ENCODE measurements around the gene SPATA18. TPM values are rescaled to one million over a fixed set of nuclear protein-coding genes. Genes with fewer than 3 reads are reported as not detected.

The SPATA18 gene
- 0.37 TPM in 1 of 2 replicates, not detected in the other for total RNA-seq (2014; rRNA removed; shearing (Covaris generic))

GRCh38 chr4:52051213-52051614, at the start of gene SPATA18:
Gene SPATA18, plus strand, starts transcription at chr4:52051304. Its CDS starts 401 bp downstream, at chr4:52051705.
- in situ Hi-C loops (cut with HindIII; ENCODE audit: low sequenced_read_pairs) = no loop called here
- no peak for DNase-seq (ENCODE audit: low spot score)

GRCh38 chr4:52001616-52002015, 49.5 kb upstream of the SPATA18 start:
- no peak for DNase-seq (ENCODE audit: low spot score)
- in situ Hi-C loops (cut with HindIII; ENCODE audit: low sequenced_read_pairs) = no loop called here

GRCh38 chr4:52004414-52004813, 46.7 kb upstream of the SPATA18 start:
- DNase-seq (ENCODE audit: low spot score) = no peak
- in situ Hi-C loops (cut with HindIII; ENCODE audit: low sequenced_read_pairs) = no loop called here

- in situ Hi-C loops (cut with HindIII; ENCODE audit: low sequenced_read_pairs) = no loop called here
- DNase-seq (ENCODE audit: low spot score) = no peak
Measured at GRCh38 chr4:52005604-52006273, 45.4 kb upstream of the SPATA18 start.

GRCh38 chr4:52006887-52007286, 44.2 kb upstream of the SPATA18 start:
- in situ Hi-C loops (cut with HindIII; ENCODE audit: low sequenced_read_pairs) = no loop called here
- DNase-seq (ENCODE audit: low spot score) = no peak

GRCh38 chr4:52010986-52011385, 40.1 kb upstream of the SPATA18 start:
- in situ Hi-C loops (cut with HindIII; ENCODE audit: low sequenced_read_pairs) = no loop called here
- DNase-seq (ENCODE audit: low spot score) = no peak

GRCh38 chr4:52012651-52013050, 38.5 kb upstream of the SPATA18 start:
- in situ Hi-C loops (cut with HindIII; ENCODE audit: low sequenced_read_pairs) = no loop called here
- no peak for DNase-seq (ENCODE audit: low spot score)

- no peak for DNase-seq (ENCODE audit: low spot score)
- in situ Hi-C loops (cut with HindIII; ENCODE audit: low sequenced_read_pairs) = no loop called here
Measured at GRCh38 chr4:52014903-52015302, 36.2 kb upstream of the SPATA18 start.

GRCh38 chr4:52015366-52015765, 35.7 kb upstream of the SPATA18 start:
- in situ Hi-C loops (cut with HindIII; ENCODE audit: low sequenced_read_pairs) = no loop called here
- DNase-seq (ENCODE audit: low spot score) = no peak

GRCh38 chr4:52016981-52017380, 34.1 kb upstream of the SPATA18 start:
- in situ Hi-C loops (cut with HindIII; ENCODE audit: low sequenced_read_pairs) = no loop called here
- no peak for DNase-seq (ENCODE audit: low spot score)

- DNase-seq (ENCODE audit: low spot score) = no peak
- in situ Hi-C loops (cut with HindIII; ENCODE audit: low sequenced_read_pairs) = no loop called here
Measured at GRCh38 chr4:52017814-52018213, 33.3 kb upstream of the SPATA18 start.

GRCh38 chr4:52019936-52020657, 31.0 kb upstream of the SPATA18 start, which contains the start of gene LRRC66:
Gene LRRC66, minus strand, starts transcription at chr4:52020363. Its CDS starts 2,750 bp downstream, at chr4:52017613.
- no peak for DNase-seq (ENCODE audit: low spot score)

GRCh38 chr4:52028970-52029369, 22.1 kb upstream of the SPATA18 start:
- no peak for DNase-seq (ENCODE audit: low spot score)
- in situ Hi-C loops (cut with HindIII; ENCODE audit: low sequenced_read_pairs) = no loop called here

More at GRCh38 chr4:52019936-52020657, 31.0 kb upstream of the SPATA18 start, which contains the start of gene LRRC66:
- in situ Hi-C loops (cut with HindIII; ENCODE audit: low sequenced_read_pairs) = no loop called here

- DNase-seq (ENCODE audit: low spot score) = no peak
- in situ Hi-C loops (cut with HindIII; ENCODE audit: low sequenced_read_pairs) = no loop called here
Measured at GRCh38 chr4:52032005-52032404, 19.1 kb upstream of the SPATA18 start.

GRCh38 chr4:52035190-52035589, 15.9 kb upstream of the SPATA18 start:
- DNase-seq (ENCODE audit: low spot score) = no peak
- in situ Hi-C loops (cut with HindIII; ENCODE audit: low sequenced_read_pairs) = no loop called here

GRCh38 chr4:52036886-52037530, 14.1 kb upstream of the SPATA18 start:
- in situ Hi-C loops (cut with HindIII; ENCODE audit: low sequenced_read_pairs) = no loop called here
- DNase-seq (ENCODE audit: low spot score) = peak; percentile 14

- in situ Hi-C loops (cut with HindIII; ENCODE audit: low sequenced_read_pairs) = no loop called here
- DNase-seq (ENCODE audit: low spot score) = peak; percentile 76
Measured at GRCh38 chr4:52037689-52038102, 13.4 kb upstream of the SPATA18 start.

GRCh38 chr4:52038103-52038912, 12.8 kb upstream of the SPATA18 start, which contains the start of gene SGCB:
Gene SGCB, minus strand, starts transcription at chr4:52038299. Its CDS starts 40 bp downstream, at chr4:52038259.
- in situ Hi-C loops (cut with HindIII; ENCODE audit: low sequenced_read_pairs) = no loop called here
- DNase-seq (ENCODE audit: low spot score) = peak; percentile 78

- no peak for DNase-seq (ENCODE audit: low spot score)
- in situ Hi-C loops (cut with HindIII; ENCODE audit: low sequenced_read_pairs) = no loop called here
Measured at GRCh38 chr4:52045028-52045427, 6.1 kb upstream of the SPATA18 start.
